Gastroesophageal sphincter (tissue), 3 donors: ENCODE measurements around the gene ADAMTS4.

Experiments used
- CTCF ChIP-seq, 4 experiments: fragments of 200-600 bp in 2 of 4; fragments of 450-650 bp in 2 of 4; sonication (generic) in 1 of 4; IDR thresholded peaks; one replicate each; pipeline ENCODE4 v1.5.1; 2017 to 2019; ENCODE audit warnings: antibody characterized with exemption in 4 of 4, mild to moderate bottlenecking in 2 of 4, moderate library complexity in 2 of 4
- EP300 ChIP-seq: sonication (generic); formaldehyde crosslinking; IDR thresholded peaks from one replicate; pipeline ENCODE4 v1.6.1; 2017; ENCODE audit warnings: antibody characterized with exemption, mild to moderate bottlenecking
- POLR2A ChIP-seq, 2 donors: fragments of 450-650 bp; IDR thresholded peaks; one replicate each; pipeline ENCODE4 v1.6.1; 2017; ENCODE audit warnings: antibody characterized with exemption in 2 of 2, mild to moderate bottlenecking in 2 of 2, moderate library complexity in 1 of 2
- POLR2AphosphoS5 ChIP-seq: sonication (generic); formaldehyde crosslinking; IDR thresholded peaks from one replicate; pipeline ENCODE4 v1.6.1; 2017; ENCODE audit warnings: antibody characterized with exemption

- TF ChIP-seq EP300 (no peak), CTCF (IDR thresholded peaks at IDR 0.05) (no peak), POLR2AphosphoS5 (no peak), POLR2A (IDR thresholded peaks at IDR 0.05) (no peak)
Observed at GRCh38 chr1:161158316-161159010, 40.4 kb downstream of the ADAMTS4 start.
